Mesothelial cell of epicardium (in vitro differentiated cells): Measurements from ENCODE around the gene TMEM198. TPM values are rescaled to one million over a fixed set of nuclear protein-coding genes. Genes with fewer than 3 reads are reported as not detected.
A peak's percentile ranks its signal among the peaks of the same experiment; 100 is the strongest.

Source experiments
- DNase-seq, 2 experiments: peaks; one replicate each; pipeline ENCODE4 v3.0.0; 2021; ENCODE audit warnings: low spot score in 2 of 2; ENCODE audit not compliant: unreplicated experiment in 2 of 2
- H3K27ac Mint-ChIP-seq: 2 replicates; pipeline ENCODE4 v1.8.0; 2021; ENCODE audit warnings: mixed read lengths
- H3K27me3 Mint-ChIP-seq: 2 replicates; pipeline ENCODE4 v1.8.0; 2021; ENCODE audit warnings: low read depth, mixed read lengths
- H3K36me3 Mint-ChIP-seq: 2 replicates; pipeline ENCODE4 v1.8.0; 2021; ENCODE audit warnings: mixed read lengths
- H3K4me1 Mint-ChIP-seq: 2 replicates; pipeline ENCODE4 v1.8.0; 2021; ENCODE audit warnings: mixed read lengths
- H3K4me3 Mint-ChIP-seq: 2 replicates; pipeline ENCODE4 v1.8.0; 2021; ENCODE audit warnings: mild to moderate bottlenecking, moderate library complexity, mixed read lengths
- H3K9me3 Mint-ChIP-seq: 2 replicates; pipeline ENCODE4 v1.8.0; 2021; ENCODE audit warnings: mixed read lengths
- total RNA-seq: library from RNA; stranded (reverse); gene quantifications from 3 replicates; pipeline ENCODE4 v1.2.1, GENCODE V29; 2021
- TF ChIP-seq, protein P1 (sequence below): fragments of 200-600 bp; sonication (generic); IDR thresholded peaks from one replicate; pipeline ENCODE4 v1.5.0; 2021; ENCODE audit warnings: antibody characterized with exemption; ENCODE audit not compliant: unreplicated experiment

The TMEM198 gene
- total RNA-seq, 1 donor from 2014 or later, result 4.0 TPM

DNA sequence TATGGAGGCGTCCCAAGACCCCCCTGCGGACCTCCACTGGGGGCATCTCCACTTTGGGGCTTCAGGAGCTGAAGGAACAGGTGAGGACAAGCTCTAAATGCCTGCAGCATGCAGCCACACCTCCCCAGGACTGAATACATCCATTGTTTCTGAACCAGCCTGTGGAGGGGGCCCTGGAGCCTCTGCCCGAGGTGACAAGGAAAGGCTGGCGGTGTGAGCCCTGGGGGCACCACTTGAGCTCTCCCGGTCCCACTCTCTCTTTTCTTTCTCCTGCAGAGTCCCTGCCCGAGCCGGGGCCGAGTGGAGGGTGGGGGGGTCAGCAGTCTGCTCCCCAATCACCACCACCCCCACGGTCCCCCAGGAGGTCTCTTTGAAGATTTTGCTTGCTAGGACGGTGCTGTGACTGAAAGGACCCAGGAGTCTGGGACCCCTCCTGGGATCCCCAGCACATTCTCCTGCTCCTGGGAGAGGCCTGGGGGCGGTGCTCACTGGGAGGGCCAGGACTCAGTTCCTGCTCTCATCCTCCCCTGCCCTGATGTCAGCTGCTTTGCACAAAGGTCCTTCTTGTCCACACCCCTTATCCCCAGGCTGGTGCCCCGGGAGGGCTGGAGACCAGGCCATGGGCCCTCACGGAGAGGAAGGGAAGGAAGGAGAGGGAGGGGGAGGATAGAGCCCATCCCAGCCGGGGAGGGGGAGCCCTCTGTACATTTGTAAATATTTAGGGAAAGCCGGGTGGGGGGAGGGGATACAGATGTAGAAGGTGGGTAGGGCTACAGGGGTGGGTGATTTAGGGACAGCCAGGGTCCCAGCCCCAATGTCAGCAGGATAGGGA lies 6.0 kb upstream of the TMEM198 start:
- H3K27ac Mint-ChIP-seq, result no peak overlapping the region
- peaks cover 8% of the 10 kb centered on the region for H3K36me3 Mint-ChIP-seq
- no peak overlapping the region for H3K4me3 Mint-ChIP-seq
- DNase-seq, result no peak
- H3K4me1 Mint-ChIP-seq, result peaks cover 13% of the 10 kb centered on the region
- peaks cover 3% of the 10 kb centered on the region for H3K27me3 Mint-ChIP-seq
- TF ChIP-seq, protein P1, sequence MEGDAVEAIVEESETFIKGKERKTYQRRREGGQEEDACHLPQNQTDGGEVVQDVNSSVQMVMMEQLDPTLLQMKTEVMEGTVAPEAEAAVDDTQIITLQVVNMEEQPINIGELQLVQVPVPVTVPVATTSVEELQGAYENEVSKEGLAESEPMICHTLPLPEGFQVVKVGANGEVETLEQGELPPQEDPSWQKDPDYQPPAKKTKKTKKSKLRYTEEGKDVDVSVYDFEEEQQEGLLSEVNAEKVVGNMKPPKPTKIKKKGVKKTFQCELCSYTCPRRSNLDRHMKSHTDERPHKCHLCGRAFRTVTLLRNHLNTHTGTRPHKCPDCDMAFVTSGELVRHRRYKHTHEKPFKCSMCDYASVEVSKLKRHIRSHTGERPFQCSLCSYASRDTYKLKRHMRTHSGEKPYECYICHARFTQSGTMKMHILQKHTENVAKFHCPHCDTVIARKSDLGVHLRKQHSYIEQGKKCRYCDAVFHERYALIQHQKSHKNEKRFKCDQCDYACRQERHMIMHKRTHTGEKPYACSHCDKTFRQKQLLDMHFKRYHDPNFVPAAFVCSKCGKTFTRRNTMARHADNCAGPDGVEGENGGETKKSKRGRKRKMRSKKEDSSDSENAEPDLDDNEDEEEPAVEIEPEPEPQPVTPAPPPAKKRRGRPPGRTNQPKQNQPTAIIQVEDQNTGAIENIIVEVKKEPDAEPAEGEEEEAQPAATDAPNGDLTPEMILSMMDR, result no peak
- no peaks in the 10 kb centered on the region for H3K9me3 Mint-ChIP-seq

DNA sequence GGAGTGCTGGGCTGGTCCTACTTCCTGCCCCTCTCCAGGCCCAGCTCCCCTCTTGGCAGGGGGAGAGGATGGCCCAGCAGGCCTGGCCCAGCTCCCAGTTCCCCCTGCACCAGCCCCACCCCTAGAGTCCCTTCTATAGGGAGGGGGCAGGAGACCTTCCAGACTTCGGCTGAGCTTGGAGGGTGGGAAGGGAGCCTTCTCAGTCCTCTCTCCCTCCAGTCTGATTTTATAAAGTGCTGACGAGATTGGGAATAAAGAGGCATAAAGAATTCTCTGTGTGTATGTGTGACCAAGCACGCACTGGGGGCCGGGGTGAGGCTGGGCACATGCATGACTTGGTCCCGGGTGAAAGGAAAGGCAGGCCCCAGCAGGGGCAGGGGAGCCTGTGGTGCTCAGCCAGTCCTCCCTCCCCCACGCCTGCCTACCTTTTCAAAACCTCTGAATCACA lies 5.3 kb upstream of the TMEM198 start:
- H3K4me1 Mint-ChIP-seq, result peaks cover 14% of the 10 kb centered on the region
- DNase-seq, result no peak
- TF ChIP-seq, protein P1, result no peak
- H3K27me3 Mint-ChIP-seq, result no peaks in the 10 kb centered on the region
- no peak overlapping the region for H3K4me3 Mint-ChIP-seq
- H3K9me3 Mint-ChIP-seq, result no peaks in the 10 kb centered on the region
- peaks cover 8% of the 10 kb centered on the region for H3K36me3 Mint-ChIP-seq
- peak overlapping the region; percentile 47 for H3K27ac Mint-ChIP-seq

DNA sequence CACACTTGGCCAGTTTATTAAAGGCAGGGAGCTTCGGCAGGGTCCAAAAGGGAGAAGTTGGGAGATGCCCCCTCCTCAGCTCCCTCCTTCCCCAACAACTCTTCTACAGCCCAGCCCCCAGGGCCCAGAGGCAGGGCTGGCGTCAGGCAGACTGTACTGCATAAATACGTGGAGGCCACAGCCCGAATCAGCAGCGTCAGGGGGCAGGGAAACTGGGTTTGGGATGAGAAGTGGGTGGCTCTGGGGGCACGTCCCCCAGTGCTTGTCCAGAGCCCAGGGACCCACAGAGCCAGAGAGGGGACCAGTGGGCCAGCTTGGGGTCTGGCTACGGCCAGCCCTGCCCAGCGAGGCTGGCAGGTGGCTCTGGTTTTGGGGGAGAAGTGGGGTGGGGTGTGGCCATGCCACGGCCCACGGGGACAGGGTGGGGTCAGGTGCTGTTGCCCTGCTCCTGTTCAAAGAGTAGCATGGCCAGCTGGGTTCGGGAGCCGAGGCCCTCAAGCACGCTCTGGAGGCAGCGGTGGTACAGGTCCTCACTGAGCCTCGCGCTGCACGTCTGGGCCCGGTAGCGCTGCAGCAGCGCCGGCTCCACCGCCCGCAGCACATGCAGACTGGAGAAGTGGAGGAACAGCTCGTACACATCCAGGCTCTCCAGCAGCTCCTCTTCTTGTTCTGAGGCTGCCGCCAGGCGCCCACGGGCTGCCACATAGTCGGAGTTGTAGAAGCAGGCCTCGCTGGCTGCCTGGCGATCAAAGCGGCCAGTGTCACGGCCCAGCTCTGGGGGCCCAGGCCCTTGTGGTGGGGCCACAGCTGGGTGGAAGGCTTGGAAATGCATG lies 4.7 kb upstream of the TMEM198 start:
- Mint-ChIP-seq H3K27me3 (no peaks in the 10 kb centered on the region), H3K36me3 (peaks cover 8% of the 10 kb centered on the region), H3K4me1 (peaks cover 15% of the 10 kb centered on the region), H3K27ac (peak overlapping the region; percentile 47), H3K9me3 (no peaks in the 10 kb centered on the region), H3K4me3 (no peak overlapping the region)
- TF ChIP-seq, protein P1, result no peak
- DNase-seq, result no peak

DNA sequence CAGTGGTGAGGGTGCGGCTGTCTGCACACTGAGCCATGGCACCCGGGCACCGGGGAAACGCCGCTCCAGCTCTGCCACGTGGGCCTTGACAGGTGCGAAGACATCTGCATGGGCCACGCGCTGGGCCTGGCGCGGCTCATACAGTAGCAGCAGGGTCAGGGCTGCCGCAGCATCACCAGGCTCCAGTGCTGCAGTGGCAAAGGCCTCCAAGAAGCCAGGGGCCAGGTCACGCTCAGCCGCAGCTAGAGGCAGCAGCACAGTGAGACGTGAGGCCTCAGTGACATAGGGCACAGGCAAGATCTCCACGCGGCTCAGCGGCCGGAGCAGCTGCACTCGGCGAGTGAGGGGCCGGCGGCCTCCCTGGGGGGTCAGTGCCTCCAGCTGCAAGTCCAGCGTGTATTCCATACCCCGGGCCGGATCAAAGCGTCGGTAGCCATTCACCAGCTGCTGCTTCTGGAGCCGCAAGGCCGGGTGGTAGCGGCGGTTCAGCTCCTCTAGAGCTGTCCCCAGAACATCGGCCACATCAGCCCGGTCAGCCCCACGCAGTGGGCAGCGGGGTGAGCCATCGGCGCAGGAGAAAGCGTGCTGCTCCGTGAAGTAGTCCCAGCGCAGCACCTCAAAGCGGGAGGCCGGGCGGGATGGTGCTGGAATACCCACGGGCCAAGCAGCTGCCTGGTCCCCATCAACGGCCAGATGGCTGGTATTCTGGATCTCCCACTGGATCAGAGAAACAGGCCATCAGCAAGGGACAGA lies 3.7 kb upstream of the TMEM198 start:
- Mint-ChIP-seq H3K27ac (no peak overlapping the region), H3K27me3 (peaks cover 6% of the 10 kb centered on the region), H3K36me3 (peaks cover 8% of the 10 kb centered on the region), H3K9me3 (no peaks in the 10 kb centered on the region), H3K4me1 (peaks cover 23% of the 10 kb centered on the region), H3K4me3 (no peak overlapping the region)
- DNase-seq, result no peak
- TF ChIP-seq, protein P1, result no peak

DNA sequence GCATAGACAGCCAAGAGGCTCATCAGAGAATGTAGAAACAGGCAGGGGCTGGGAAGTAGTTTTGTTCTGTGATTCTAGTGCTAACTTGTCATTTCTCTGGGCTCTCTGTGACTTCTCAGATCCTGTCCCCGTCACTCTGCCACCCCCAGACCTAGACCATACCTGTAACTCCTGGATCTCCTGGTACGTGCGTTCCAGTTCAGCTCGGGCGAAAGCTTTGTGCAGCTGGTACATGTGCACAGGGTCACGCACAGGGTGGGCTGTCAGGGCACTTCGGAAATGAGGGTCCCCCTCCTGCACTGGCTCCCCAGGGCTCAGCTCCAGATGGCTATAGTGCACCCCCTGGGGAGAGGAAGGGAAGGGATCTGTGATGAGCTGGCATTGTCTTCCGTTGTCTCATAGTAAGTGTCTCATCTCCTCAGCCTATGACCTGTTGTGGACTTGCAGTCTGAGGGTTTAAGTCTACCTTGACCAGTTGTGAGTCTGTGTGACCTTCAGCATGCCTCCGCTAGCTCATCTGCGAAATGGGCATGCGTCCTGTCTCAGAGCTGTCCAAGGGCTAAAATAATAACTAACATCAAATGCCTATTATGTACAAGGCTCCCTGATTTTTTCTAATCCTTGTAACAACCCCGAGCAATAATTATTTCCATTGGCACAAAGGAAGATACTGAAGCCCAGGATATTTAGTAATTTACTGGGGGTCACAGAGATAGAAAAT lies 2.9 kb upstream of the TMEM198 start:
- Mint-ChIP-seq H3K4me1 (peaks cover 23% of the 10 kb centered on the region), H3K27ac (no peak overlapping the region), H3K4me3 (peak overlapping the region; percentile 80), H3K36me3 (peaks cover 8% of the 10 kb centered on the region), H3K27me3 (peaks cover 8% of the 10 kb centered on the region), H3K9me3 (no peaks in the 10 kb centered on the region)
- TF ChIP-seq, protein P1, result no peak
- no peak for DNase-seq
